HCT116 (cell line): ENCODE measurements around the gene LIMS2.

ENCODE experiments used
- EGR1 ChIP-seq: IDR thresholded peaks from 2 replicates; pipeline ENCODE4 v1.6.1; 2012; ENCODE audit warnings: low read depth
- EZH2 ChIP-seq: fragments of 200-600 bp; sonication (generic); IDR thresholded peaks from 2 replicates; pipeline ENCODE4 v1.6.1; 2017; ENCODE audit warnings: antibody characterized with exemption, mixed run types
- EZH2phosphoT487 ChIP-seq: fragments of 200-600 bp; IDR thresholded peaks from 2 replicates; pipeline ENCODE4 v1.6.1; 2018; ENCODE audit warnings: antibody characterized with exemption, borderline replicate concordance
- JUND ChIP-seq: IDR thresholded peaks from 2 replicates; pipeline ENCODE4 v1.6.1; 2012
- MAX ChIP-seq: IDR thresholded peaks from 2 replicates; pipeline ENCODE4 v1.6.1; 2012
- POLR2A ChIP-seq: IDR thresholded peaks from 2 replicates; pipeline ENCODE4 v1.7.0; 2011; ENCODE audit warnings: borderline replicate concordance; ENCODE audit not compliant: insufficient read depth, insufficient read length; ENCODE audit errors: extremely low read depth
- POLR2AphosphoS5 ChIP-seq: IDR thresholded peaks from 2 replicates; pipeline ENCODE4 v1.6.1; 2011; ENCODE audit warnings: mild to moderate bottlenecking, low read depth, low read length, moderate library complexity
- RAD21 ChIP-seq: IDR thresholded peaks from 2 replicates; pipeline ENCODE4 v1.6.1; 2012; ENCODE audit warnings: low read depth, mild to moderate bottlenecking
- SIN3A ChIP-seq: IDR thresholded peaks from 2 replicates; pipeline ENCODE4 v1.6.1; 2012; ENCODE audit warnings: low read depth
- SP1 ChIP-seq: IDR thresholded peaks from 2 replicates; pipeline ENCODE4 v1.6.1; 2012; ENCODE audit warnings: low read depth
- ZBTB33 ChIP-seq: IDR thresholded peaks from 2 replicates; pipeline ENCODE4 v1.6.1; 2011; ENCODE audit warnings: mild to moderate bottlenecking, low read length, moderate library complexity; ENCODE audit not compliant: insufficient replicate concordance; ENCODE audit errors: extremely low read depth
- ZNF274 ChIP-seq: fragments of 200-500 bp; sonication (Bioruptor generic); IDR thresholded peaks from 2 replicates; pipeline ENCODE4 v1.6.1; 2014; ENCODE audit warnings: mild to moderate bottlenecking, low read depth, low read length, inconsistent platforms
- TF ChIP-seq, protein P1 (sequence below), 3 experiments: fragments of 200-600 bp in 1 of 3; sonication (generic) in 1 of 3; IDR thresholded peaks in 2 of 3; conservative IDR thresholded peaks in 1 of 3; 2 replicates each; pipeline ENCODE4 v1.5.1; 2012 to 2017; ENCODE audit warnings: low read depth in 2 of 3, low read length in 2 of 3, antibody characterized with exemption in 1 of 3, borderline replicate concordance in 1 of 3, control low read depth in 1 of 3, mild to moderate bottlenecking in 1 of 3, mixed read lengths in 1 of 3, mixed run types in 1 of 3, moderate library complexity in 1 of 3; ENCODE audit not compliant: insufficient read depth in 1 of 3
- TF ChIP-seq, protein P2 (sequence below): IDR thresholded peaks from 2 replicates; pipeline ENCODE4 v1.6.1; 2012; ENCODE audit warnings: low read depth

GRCh38 chr2:127628767-127629614 is 46.3 kb downstream of the LIMS2 start:
- TF ChIP-seq ZBTB33 (no peak), POLR2A (no peak), EGR1 (no peak), SIN3A (no peak), ZNF274 (no peak), JUND (no peak), EZH2 (no peak), RAD21 (no peak), MAX (no peak), EZH2phosphoT487 (no peak), POLR2AphosphoS5 (no peak), SP1 (no peak)
- TF ChIP-seq, protein P1, sequence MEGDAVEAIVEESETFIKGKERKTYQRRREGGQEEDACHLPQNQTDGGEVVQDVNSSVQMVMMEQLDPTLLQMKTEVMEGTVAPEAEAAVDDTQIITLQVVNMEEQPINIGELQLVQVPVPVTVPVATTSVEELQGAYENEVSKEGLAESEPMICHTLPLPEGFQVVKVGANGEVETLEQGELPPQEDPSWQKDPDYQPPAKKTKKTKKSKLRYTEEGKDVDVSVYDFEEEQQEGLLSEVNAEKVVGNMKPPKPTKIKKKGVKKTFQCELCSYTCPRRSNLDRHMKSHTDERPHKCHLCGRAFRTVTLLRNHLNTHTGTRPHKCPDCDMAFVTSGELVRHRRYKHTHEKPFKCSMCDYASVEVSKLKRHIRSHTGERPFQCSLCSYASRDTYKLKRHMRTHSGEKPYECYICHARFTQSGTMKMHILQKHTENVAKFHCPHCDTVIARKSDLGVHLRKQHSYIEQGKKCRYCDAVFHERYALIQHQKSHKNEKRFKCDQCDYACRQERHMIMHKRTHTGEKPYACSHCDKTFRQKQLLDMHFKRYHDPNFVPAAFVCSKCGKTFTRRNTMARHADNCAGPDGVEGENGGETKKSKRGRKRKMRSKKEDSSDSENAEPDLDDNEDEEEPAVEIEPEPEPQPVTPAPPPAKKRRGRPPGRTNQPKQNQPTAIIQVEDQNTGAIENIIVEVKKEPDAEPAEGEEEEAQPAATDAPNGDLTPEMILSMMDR (IDR thresholded peaks at IDR 0.05 in 2 of 3, conservative IDR thresholded peaks at IDR 0.05 in 1 of 3; ENCODE audit: borderline replicate concordance in 1 of 3, insufficient read depth in 1 of 3, low read depth in 2 of 3, low read length in 2 of 3) = no peak
- TF ChIP-seq, protein P2, sequence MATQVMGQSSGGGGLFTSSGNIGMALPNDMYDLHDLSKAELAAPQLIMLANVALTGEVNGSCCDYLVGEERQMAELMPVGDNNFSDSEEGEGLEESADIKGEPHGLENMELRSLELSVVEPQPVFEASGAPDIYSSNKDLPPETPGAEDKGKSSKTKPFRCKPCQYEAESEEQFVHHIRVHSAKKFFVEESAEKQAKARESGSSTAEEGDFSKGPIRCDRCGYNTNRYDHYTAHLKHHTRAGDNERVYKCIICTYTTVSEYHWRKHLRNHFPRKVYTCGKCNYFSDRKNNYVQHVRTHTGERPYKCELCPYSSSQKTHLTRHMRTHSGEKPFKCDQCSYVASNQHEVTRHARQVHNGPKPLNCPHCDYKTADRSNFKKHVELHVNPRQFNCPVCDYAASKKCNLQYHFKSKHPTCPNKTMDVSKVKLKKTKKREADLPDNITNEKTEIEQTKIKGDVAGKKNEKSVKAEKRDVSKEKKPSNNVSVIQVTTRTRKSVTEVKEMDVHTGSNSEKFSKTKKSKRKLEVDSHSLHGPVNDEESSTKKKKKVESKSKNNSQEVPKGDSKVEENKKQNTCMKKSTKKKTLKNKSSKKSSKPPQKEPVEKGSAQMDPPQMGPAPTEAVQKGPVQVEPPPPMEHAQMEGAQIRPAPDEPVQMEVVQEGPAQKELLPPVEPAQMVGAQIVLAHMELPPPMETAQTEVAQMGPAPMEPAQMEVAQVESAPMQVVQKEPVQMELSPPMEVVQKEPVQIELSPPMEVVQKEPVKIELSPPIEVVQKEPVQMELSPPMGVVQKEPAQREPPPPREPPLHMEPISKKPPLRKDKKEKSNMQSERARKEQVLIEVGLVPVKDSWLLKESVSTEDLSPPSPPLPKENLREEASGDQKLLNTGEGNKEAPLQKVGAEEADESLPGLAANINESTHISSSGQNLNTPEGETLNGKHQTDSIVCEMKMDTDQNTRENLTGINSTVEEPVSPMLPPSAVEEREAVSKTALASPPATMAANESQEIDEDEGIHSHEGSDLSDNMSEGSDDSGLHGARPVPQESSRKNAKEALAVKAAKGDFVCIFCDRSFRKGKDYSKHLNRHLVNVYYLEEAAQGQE = no peak
